H1 (cell line): ENCODE data around the gene SMIM24. TPM values are rescaled to one million over a fixed set of nuclear protein-coding genes. Genes with fewer than 3 reads are reported as not detected.

Experiments
- CTCF ChIA-PET: fragments of 300-600 bp; sonication (Branson Sonifier 250); formaldehyde crosslinking; loops from one replicate; lab custom pipeline; 2021; ENCODE audit not compliant: partially characterized antibody; lab: Charles Lee
- POLR2A ChIA-PET: fragments of 300-600 bp; sonication (Branson Sonifier 250); formaldehyde crosslinking; loops from one replicate; lab custom pipeline; 2021; ENCODE audit warnings: inconsistent platforms; ENCODE audit not compliant: partially characterized antibody; lab: Charles Lee
- DNase-seq, 2 experiments: peaks; one replicate each; pipeline versions ENCODE4 v3.0.0 to v3.0.0-alpha.2; 2010 to 2022; ENCODE audit warnings: low spot score in 2 of 2, low read depth in 1 of 2, mixed read lengths in 1 of 2
- FAIRE-seq: peaks from 2 replicates; lab custom pipeline; 2011; peaks lifted over from hg19 to GRCh38; lab: Jason Lieb, UNC
- H2AFZ ChIP-seq: 2 replicates; pipeline ENCODE4 v1.8.1; 2012; ENCODE audit warnings: low read length, inconsistent platforms
- H2AK5ac ChIP-seq: 2 replicates; pipeline ENCODE4 v1.6.1; 2013; ENCODE audit warnings: low read depth, low read length
- H2BK120ac ChIP-seq: replicated peaks from 2 replicates; pipeline ENCODE3; 2013; ENCODE audit warnings: low read depth, low read length, inconsistent platforms
- H2BK12ac ChIP-seq: 2 replicates; pipeline ENCODE4 v1.6.1; 2013; ENCODE audit warnings: low read depth, low read length
- H2BK15ac ChIP-seq: 2 replicates; pipeline ENCODE4 v1.6.1; 2013; ENCODE audit warnings: low read length
- H2BK20ac ChIP-seq: 2 replicates; pipeline ENCODE4 v1.6.1; 2013; ENCODE audit warnings: low read length
- H2BK5ac ChIP-seq: 2 replicates; pipeline ENCODE4 v1.6.1; 2013; ENCODE audit warnings: low read depth, low read length
- H3K14ac ChIP-seq: 2 replicates; pipeline ENCODE4 v1.6.1; 2013; ENCODE audit warnings: inconsistent platforms; ENCODE audit not compliant: insufficient read length
- H3K18ac ChIP-seq: 2 replicates; pipeline ENCODE4 v1.6.1; 2013; ENCODE audit warnings: low read length; ENCODE audit errors: extremely low read depth
- H3K23ac ChIP-seq: 2 replicates; pipeline ENCODE4 v1.6.1; 2013; ENCODE audit warnings: inconsistent platforms; ENCODE audit not compliant: insufficient read length
- H3K23me2 ChIP-seq: 2 replicates; pipeline ENCODE4 v1.6.1; 2013; ENCODE audit warnings: low read depth, low read length
- H3K27ac ChIP-seq: 2 replicates; pipeline ENCODE4 v1.6.1; 2011; ENCODE audit warnings: low read depth, low read length, inconsistent platforms
- H3K27me3 ChIP-seq, 4 experiments: replicated peaks in 1 of 4; 1 replicate in 1 of 4; 2 replicates in 3 of 4; pipeline versions ENCODE4 v1.6.1 to v1.8.1; 2011 to 2013; ENCODE audit warnings: low read length in 3 of 4, mild to moderate bottlenecking in 3 of 4, inconsistent platforms in 2 of 4, mixed read lengths in 2 of 4, moderate library complexity in 1 of 4; ENCODE audit not compliant: control insufficient read depth in 3 of 4, insufficient read depth in 3 of 4; ENCODE audit errors: extremely low read depth in 1 of 4
- H3K36me3 ChIP-seq, 4 experiments: 2 replicates each; pipeline versions ENCODE4 v1.6.1 to v1.8.1; 2011 to 2013; ENCODE audit warnings: mild to moderate bottlenecking in 4 of 4, low read length in 3 of 4, moderate library complexity in 2 of 4, control low read depth in 1 of 4, inconsistent platforms in 1 of 4; ENCODE audit not compliant: insufficient read depth in 4 of 4, control insufficient read depth in 2 of 4
- H3K4ac ChIP-seq: replicated peaks from 2 replicates; pipeline ENCODE3; 2013; ENCODE audit warnings: low read length, low read depth, mixed read lengths, inconsistent platforms; ENCODE audit not compliant: insufficient read length
- H3K4me1 ChIP-seq, 4 experiments: replicated peaks in 1 of 4; 1 replicate in 1 of 4; 2 replicates in 3 of 4; pipeline versions ENCODE4 v1.6.1 to v1.8.1; 2011 to 2013; ENCODE audit warnings: low read length in 3 of 4, inconsistent platforms in 2 of 4, mixed read lengths in 1 of 4; ENCODE audit not compliant: insufficient read depth in 4 of 4, control insufficient read depth in 3 of 4
- H3K4me2 ChIP-seq, 2 experiments: 2 replicates each; pipeline versions ENCODE4 v1.6.1 to v1.8.1; 2011 to 2013; ENCODE audit warnings: low read depth in 2 of 2, low read length in 2 of 2, control low read depth in 1 of 2, inconsistent platforms in 1 of 2, mild to moderate bottlenecking in 1 of 2; ENCODE audit not compliant: insufficient read depth in 1 of 2
- H3K4me3 ChIP-seq, 4 experiments: fragments of 200-600, 300-600 bp in 1 of 4; sonication (generic), shearing (Covaris generic), sonication (Bioruptor Twin) in 1 of 4; 2 replicates each; pipeline versions ENCODE4 v1.5.1 to v1.8.1; 2011 to 2016; ENCODE audit warnings: low read length in 4 of 4, low read depth in 3 of 4, control low read depth in 2 of 4, inconsistent platforms in 2 of 4, mild to moderate bottlenecking in 2 of 4, mixed read lengths in 1 of 4, moderate library complexity in 1 of 4; ENCODE audit not compliant: insufficient read depth in 2 of 4; ENCODE audit errors: extremely low read depth in 1 of 4
- H3K56ac ChIP-seq: replicated peaks from 2 replicates; pipeline ENCODE3; 2013; ENCODE audit warnings: low read depth, mild to moderate bottlenecking, mixed read lengths, low read length, inconsistent platforms; ENCODE audit not compliant: insufficient read length
- H3K79me1 ChIP-seq: 2 replicates; pipeline ENCODE4 v1.6.1; 2013; ENCODE audit warnings: low read depth, low read length, control low read depth
- H3K79me2 ChIP-seq, 2 experiments: 2 replicates each; pipeline versions ENCODE4 v1.6.1 to v1.8.1; 2012 to 2013; ENCODE audit warnings: low read length in 2 of 2, mild to moderate bottlenecking in 2 of 2, inconsistent platforms in 1 of 2; ENCODE audit not compliant: insufficient read depth in 2 of 2, control insufficient read depth in 1 of 2
- H3K9ac ChIP-seq, 4 experiments: replicated peaks in 1 of 4; 1 replicate in 1 of 4; 2 replicates in 3 of 4; pipeline versions ENCODE4 v1.6.1 to v1.8.1; 2011 to 2013; ENCODE audit warnings: low read depth in 3 of 4, low read length in 3 of 4, control low read depth in 2 of 4, mild to moderate bottlenecking in 2 of 4, moderate library complexity in 2 of 4, inconsistent platforms in 1 of 4; ENCODE audit errors: extremely low read depth in 1 of 4
- H3K9me3 ChIP-seq, 2 experiments: 2 replicates each; pipeline versions ENCODE4 v1.6.1 to v1.8.1; 2012 to 2013; ENCODE audit warnings: mild to moderate bottlenecking in 2 of 2, moderate library complexity in 2 of 2, control low read depth in 1 of 2, inconsistent platforms in 1 of 2, low read depth in 1 of 2, low read length in 1 of 2, mixed read lengths in 1 of 2; ENCODE audit not compliant: insufficient read depth in 2 of 2
- H4K20me1 ChIP-seq, 2 experiments: replicated peaks in 1 of 2; 2 replicates each; pipeline versions ENCODE3 to v1.8.1; 2011 to 2013; ENCODE audit warnings: inconsistent platforms in 2 of 2, low read length in 2 of 2, mild to moderate bottlenecking in 1 of 2; ENCODE audit not compliant: insufficient read depth in 2 of 2, control insufficient read depth in 1 of 2
- H4K5ac ChIP-seq: 2 replicates; pipeline ENCODE4 v1.6.1; 2013; ENCODE audit warnings: low read length, low read depth, mixed read lengths, inconsistent platforms; ENCODE audit not compliant: insufficient read length
- H4K8ac ChIP-seq: 2 replicates; pipeline ENCODE4 v1.8.0; 2013; ENCODE audit warnings: mild to moderate bottlenecking, moderate library complexity, low read length, inconsistent platforms; ENCODE audit not compliant: insufficient read depth; ENCODE audit errors: extremely low read depth
- H4K91ac ChIP-seq: replicated peaks from 2 replicates; pipeline ENCODE3; 2013; ENCODE audit warnings: low read length, mixed read lengths, inconsistent platforms; ENCODE audit not compliant: insufficient read length
- ASH2L ChIP-seq: fragments of 200-600, 300-600 bp; sonication (generic); IDR thresholded peaks from one replicate; pipeline ENCODE4 v1.7.1; 2017; ENCODE audit warnings: low read length
- BCL11A ChIP-seq, 2 experiments: IDR thresholded peaks; one replicate each; pipeline ENCODE4 v1.6.1; 2011; ENCODE audit warnings: low read depth in 2 of 2, low read length in 2 of 2, mild to moderate bottlenecking in 2 of 2
- CBX8 ChIP-seq: fragments of 300-800, 300-1000 bp; sonication (generic); IDR thresholded peaks from 2 replicates; pipeline ENCODE4 v1.7.1; 2016; ENCODE audit warnings: low read depth, low read length, borderline replicate concordance
- CREB1 ChIP-seq: IDR thresholded peaks from 2 replicates; pipeline ENCODE4 v1.6.1; 2012; ENCODE audit warnings: inconsistent platforms
- EGR1 ChIP-seq: IDR thresholded peaks from 2 replicates; pipeline ENCODE4 v1.6.1; 2011; ENCODE audit warnings: low read depth, low read length, borderline replicate concordance
- EZH2 ChIP-seq: fragments of 200-600 bp; sonication (generic); IDR thresholded peaks from 2 replicates; pipeline ENCODE4 v1.7.1; 2012; ENCODE audit warnings: low read depth, mild to moderate bottlenecking, moderate library complexity, low read length, inconsistent platforms; ENCODE audit not compliant: severe bottlenecking
- NANOG ChIP-seq: IDR thresholded peaks from 2 replicates; pipeline ENCODE4 v1.6.1; 2011; ENCODE audit warnings: low read length, low read depth, mild to moderate bottlenecking, inconsistent platforms; ENCODE audit not compliant: insufficient read depth, poor library complexity, severe bottlenecking
- RAD21 ChIP-seq, 2 experiments: IDR thresholded peaks in 1 of 2; conservative IDR thresholded peaks in 1 of 2; 2 replicates each; pipeline ENCODE4 v1.6.1; 2011; ENCODE audit warnings: low read depth in 2 of 2, low read length in 2 of 2, improper control_type of control experiment in 1 of 2, inconsistent platforms in 1 of 2, mild to moderate bottlenecking in 1 of 2, moderate library complexity in 1 of 2
- SAP30 ChIP-seq: fragments of 300-600 bp; sonication (generic); IDR thresholded peaks from 2 replicates; pipeline ENCODE4 v1.7.1; 2012; ENCODE audit warnings: low read length, moderate library complexity, mild to moderate bottlenecking, inconsistent platforms; ENCODE audit not compliant: insufficient read depth, insufficient replicate concordance
- SP2 ChIP-seq: IDR thresholded peaks from 2 replicates; pipeline ENCODE4 v1.6.1; 2012; ENCODE audit warnings: mild to moderate bottlenecking, low read length, inconsistent platforms
- SUZ12 ChIP-seq: fragments of 200-600 bp; sonication (generic); IDR thresholded peaks from 2 replicates; pipeline ENCODE4 v1.6.1; 2012; ENCODE audit warnings: mild to moderate bottlenecking, inconsistent platforms, low read length, moderate library complexity, mixed read lengths
- TEAD4 ChIP-seq: IDR thresholded peaks from 2 replicates; pipeline ENCODE4 v1.6.1; 2012; ENCODE audit warnings: low read depth, low read length, inconsistent platforms, mixed read lengths
- WGBS, 2 experiments: shearing (Covaris generic) in 1 of 2; methylation state at CpG; one replicate each; pipeline versions ENCODE4 v1.1.6 to v1.1.7; 2013 to 2015; ENCODE audit warnings: low lambda C conversion rate in 2 of 2, mixed read lengths in 2 of 2, inconsistent platforms in 1 of 2, low coverage in 1 of 2, missing lambda C conversion rate in 1 of 2; ENCODE audit not compliant: insufficient replicate concordance in 2 of 2, insufficient coverage in 1 of 2, insufficient read length in 1 of 2; ENCODE audit errors: extremely low coverage in 1 of 2, missing lambda C conversion rate in 1 of 2; 5-methylcytosine and 5-hydroxymethylcytosine counted together
- polyA plus RNA-seq, 7 experiments: library from polyadenylated mRNA; depleted of rRNA in 3 of 7; stranded (reverse) in 5 of 7; unstranded in 2 of 7; fragments of >200 nt in 5 of 7; fragments of 200-250 nt in 2 of 7; gene quantifications; 1 replicate in 5 of 7; 2 replicates in 1 of 7; 4 replicates in 1 of 7; pipeline versions ENCODE4 v1.2.1 to v1.2.3, GENCODE V29; 2011 to 2013; ENCODE audit warnings: missing spikeins in 2 of 7, mixed read lengths in 2 of 7
- total RNA-seq: library from RNA; stranded (reverse); fragmentation: NEBNext Ultra II Directional; extraction: Animal tissue kit (Norgen Biotek cat#: 25700); gene quantifications from 2 replicates; pipeline ENCODE4 v1.2.1, GENCODE V29; 2021

The SMIM24 gene
- total and polyA plus RNA-seq, 2 of the 8 experiments (the other 6 are each of a cell fraction or from before 2014, with no cell fraction given): 3.8 to 4.5 TPM

GRCh38 chr19:3496392-3497273, 16.3 kb upstream of the SMIM24 start:
- H3K4ac ChIP-seq: no peak overlapping the region
- no peaks in the 10 kb centered on the region for H3K9me3 ChIP-seq
- H2BK5ac ChIP-seq: no peak overlapping the region
- H2BK20ac ChIP-seq: no peak overlapping the region
- H2AFZ ChIP-seq: no peak overlapping the region
- H4K8ac ChIP-seq: no peak overlapping the region
- POLR2A ChIA-PET: no interaction called here
- peaks cover 7% of the 10 kb centered on the region for H3K23me2 ChIP-seq
- no peak overlapping the region for H2BK12ac ChIP-seq
- CTCF ChIA-PET: interaction anchor here (0.7 to 1.5 kb wide), 2 partner anchors 11 to 19 kb away, joined by 3 to 7 read pairs; no protein-coding TSS in a partner anchor
- H3K23ac ChIP-seq: no peak overlapping the region
- no peaks in the 10 kb centered on the region; a peak in 3 of 7 replicates for H3K4me1 ChIP-seq
- H2BK120ac ChIP-seq: no peak overlapping the region
- peaks cover 6% of the 10 kb centered on the region for H3K79me1 ChIP-seq
- 93% methylated on average over 32 of the region's 32 CpGs; no CpG with 5 or more reads in 1 of the 2 experiments for WGBS, 2 experiments
- no peak overlapping the region for H4K5ac ChIP-seq
- no peak overlapping the region for H3K9ac ChIP-seq
- no peak overlapping the region for H2BK15ac ChIP-seq
- H4K20me1 ChIP-seq: peaks cover 1 to 8% of the 10 kb centered on the region in 2 experiments
- no peak for FAIRE-seq
- H3K4me3 ChIP-seq: no peak overlapping the region
- no peak overlapping the region for H2AK5ac ChIP-seq
- H3K18ac ChIP-seq: no peak overlapping the region
- no peak overlapping the region for H3K27ac ChIP-seq
- H3K14ac ChIP-seq: no peak overlapping the region
- no peak overlapping the region for H3K56ac ChIP-seq
- H4K91ac ChIP-seq: no peak overlapping the region
- DNase-seq: no peak
- H3K36me3 ChIP-seq: peaks cover 4 to 23% (median 12%) of the 10 kb centered on the region in 4 experiments; a peak in 7 of 8 replicates
- peaks cover 0 to 30% of the 10 kb centered on the region in 2 experiments; a peak in 2 of 4 replicates for H3K79me2 ChIP-seq
- H3K4me2 ChIP-seq: no peak overlapping the region
- no peaks in the 10 kb centered on the region for H3K27me3 ChIP-seq
- no peak for TF ChIP-seq CREB1
- no peak for TF ChIP-seq BCL11A (IDR thresholded peaks at IDR 0.05; ENCODE audit: low read depth in 2 of 2, low read length in 2 of 2)
- no peak for TF ChIP-seq SP2
- no peak for TF ChIP-seq NANOG
- TF ChIP-seq SAP30: no peak
- TF ChIP-seq RAD21 (IDR thresholded peaks at IDR 0.05 in 1 of 2, conservative IDR thresholded peaks at IDR 0.05 in 1 of 2; ENCODE audit: low read depth in 2 of 2, low read length in 2 of 2): no peak
- TF ChIP-seq EGR1: no peak
- TF ChIP-seq EZH2: no peak
- TF ChIP-seq ASH2L: no peak
- no peak for TF ChIP-seq TEAD4
- TF ChIP-seq SUZ12: no peak
- no peak for TF ChIP-seq CBX8
